CD4-positive, alpha-beta T cell (primary cell): ENCODE results near the gene OSBPL5. TPM values are rescaled to one million over a fixed set of nuclear protein-coding genes. Genes with fewer than 3 reads are reported as not detected.

ENCODE experiments used
- ATAC-seq: fragments of 200-7000 bp; cut with Tn5 transposase; one replicate; pipeline ENCODE4 v1.10.0; 2022; ENCODE audit warnings: mild to moderate bottlenecking; ENCODE audit not compliant: poor library complexity
- CTCF ChIA-PET: fragments of 350-600 bp; sonication (Branson Sonifier 250); formaldehyde crosslinking; loops from one replicate; lab custom pipeline; 2021; ENCODE audit warnings: antibody characterized with exemption, inconsistent platforms; lab: Charles Lee
- POLR2A ChIA-PET: fragments of 350-600 bp; sonication (Branson Sonifier 250); formaldehyde crosslinking; loops from one replicate; lab custom pipeline; 2021; ENCODE audit warnings: antibody characterized with exemption, inconsistent platforms; lab: Charles Lee
- DNase-seq, 14 experiments: peaks; one replicate each; pipeline ENCODE4 v3.0.0-alpha.2; 2013 to 2020; ENCODE audit warnings: mixed read lengths in 2 of 14
- H3K27ac ChIP-seq, 2 donors: one replicate each; pipeline versions ENCODE4 v1.5.1 to v1.7.0; 2013; ENCODE audit warnings: low read length in 2 of 2, low read depth in 1 of 2, mild to moderate bottlenecking in 1 of 2
- H3K27me3 ChIP-seq, 2 experiments: 1 replicate in 1 of 2; 2 replicates in 1 of 2; pipeline versions ENCODE4 v1.6.1 to v1.7.0; 2013; ENCODE audit warnings: low read length in 2 of 2, control low read depth in 1 of 2, mild to moderate bottlenecking in 1 of 2, moderate library complexity in 1 of 2; ENCODE audit not compliant: insufficient read depth in 2 of 2, control insufficient read depth in 1 of 2
- H3K36me3 ChIP-seq: one replicate; pipeline ENCODE4 v1.6.1; 2013; ENCODE audit warnings: low read length, control low read depth; ENCODE audit not compliant: insufficient read depth
- H3K4me1 ChIP-seq: one replicate; pipeline ENCODE4 v1.6.1; 2013; ENCODE audit warnings: low read length, control low read depth; ENCODE audit not compliant: insufficient read depth
- H3K4me3 ChIP-seq: one replicate; pipeline ENCODE4 v1.5.1; 2013; ENCODE audit warnings: mild to moderate bottlenecking, low read length, moderate library complexity
- H3K9me3 ChIP-seq, 2 experiments: 1 replicate in 1 of 2; 2 replicates in 1 of 2; pipeline versions ENCODE4 v1.6.1 to v1.7.0; 2013; ENCODE audit warnings: low read length in 2 of 2, mild to moderate bottlenecking in 2 of 2, control low read depth in 1 of 2, moderate library complexity in 1 of 2; ENCODE audit not compliant: control insufficient read depth in 1 of 2, insufficient read depth in 1 of 2
- H3K27ac Mint-ChIP-seq: one replicate; pipeline ENCODE4 v1.8.0; 2020; ENCODE audit warnings: mixed read lengths
- H3K27me3 Mint-ChIP-seq: one replicate; pipeline ENCODE4 v1.8.0; 2021; ENCODE audit warnings: mixed read lengths
- H3K36me3 Mint-ChIP-seq: one replicate; pipeline ENCODE4 v1.8.0; 2021; ENCODE audit warnings: low read depth, mixed read lengths
- H3K4me1 Mint-ChIP-seq: one replicate; pipeline ENCODE4 v1.8.0; 2021; ENCODE audit warnings: low read depth, mixed read lengths
- H3K4me3 Mint-ChIP-seq: one replicate; pipeline ENCODE4 v1.8.0; 2020; ENCODE audit warnings: mild to moderate bottlenecking, mixed read lengths
- H3K9me3 Mint-ChIP-seq: one replicate; pipeline ENCODE4 v1.8.0; 2020; ENCODE audit warnings: mixed read lengths
- intact Hi-C, 2 experiments: fragments of 100-400 bp; cut with DNase I in 1 of 2; cut with micrococcal nuclease in 1 of 2; formaldehyde crosslinking; loops; one replicate each; pipeline versions ENCODE4 v1.15.1 to v1.9.0; 2023 to 2025; cut with DNase I, micrococcal nuclease
- total RNA-seq, 174 experiments: library from RNA in 2 of 174; stranded (reverse) in 2 of 174; gene quantifications; one replicate each; pipeline ENCODE4 v1.2.3 and lab custom pipeline; 2021 to 2026
- TF ChIP-seq, protein P1 (sequence below): fragments of 200-600 bp; IDR thresholded peaks from one replicate; pipeline ENCODE4 v1.8.0; 2022; ENCODE audit warnings: antibody characterized with exemption, mild to moderate bottlenecking

Gene OSBPL5
- total RNA-seq, 2 experiments from 2014 or later: 6.7 to 9.1 TPM

DNA sequence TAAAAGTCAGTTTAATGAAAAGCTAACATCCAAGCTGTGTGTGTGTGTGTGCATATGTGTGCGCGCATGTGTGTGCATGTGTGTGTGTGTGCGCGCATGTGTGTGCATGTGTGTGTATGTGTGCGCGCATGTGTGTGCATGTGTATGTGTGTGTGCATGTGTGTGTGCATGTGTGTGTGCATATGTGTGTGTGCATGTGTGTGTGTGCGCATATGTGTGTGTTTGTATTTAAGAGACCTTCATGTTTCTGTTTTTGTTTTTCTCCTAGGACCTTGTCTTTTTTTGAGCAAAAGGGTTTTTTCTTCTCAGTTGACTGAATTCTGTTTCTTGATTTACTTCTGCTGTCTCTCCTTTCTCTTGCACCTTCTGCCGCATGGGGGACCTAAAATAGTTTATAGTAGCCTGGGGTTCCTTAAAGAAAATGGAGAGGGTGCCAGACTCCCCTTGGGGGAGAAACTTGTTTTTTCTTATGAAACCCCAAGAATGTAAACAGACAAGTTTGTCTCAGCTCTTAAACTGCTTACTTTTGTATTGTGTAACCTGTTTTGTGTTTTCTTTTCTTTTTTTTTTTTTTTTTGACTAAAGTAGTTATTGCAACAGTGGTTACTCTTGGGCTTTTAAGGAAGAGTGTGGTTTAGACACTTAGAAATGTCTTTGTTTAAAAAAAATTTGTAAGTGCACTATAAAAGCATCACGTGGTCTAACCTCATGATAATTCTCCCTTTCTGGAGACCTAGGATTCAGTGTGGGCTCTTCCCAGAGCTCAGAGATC, 53.0 kb downstream of the OSBPL5 start:
- H3K4me3 Mint-ChIP-seq: no peak overlapping the region

DNA sequence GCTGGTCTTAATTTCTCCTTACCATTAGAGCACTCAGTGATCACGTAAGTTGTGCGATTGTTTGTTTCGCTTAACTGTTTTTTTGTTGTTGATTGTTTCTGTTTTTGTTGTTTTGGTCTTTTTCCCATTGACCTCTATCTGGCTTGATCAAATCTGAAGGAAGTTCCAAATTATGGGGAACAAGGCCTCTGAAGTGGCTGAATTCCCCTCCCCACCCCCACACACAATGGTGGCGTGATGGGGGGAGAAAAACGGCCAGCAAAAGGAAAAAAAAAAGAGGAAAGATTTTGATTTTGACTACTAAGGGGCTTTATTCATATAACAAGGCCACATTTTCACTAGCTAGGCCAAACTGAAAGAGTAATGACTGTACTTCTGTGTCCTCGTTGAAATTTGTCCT, 53.6 kb downstream of the OSBPL5 start:
- Mint-ChIP-seq H3K27ac (no peak overlapping the region), H3K4me1 (no peaks in the 10 kb centered on the region), H3K4me3 (no peak overlapping the region), H3K9me3 (peaks cover 2% of the 10 kb centered on the region), H3K27me3 (no peaks in the 10 kb centered on the region), H3K36me3 (peaks cover 20% of the 10 kb centered on the region)
- Histone ChIP-seq H3K4me1 (no peaks in the 10 kb centered on the region), H3K36me3 (no peaks in the 10 kb centered on the region), H3K9me3 (peaks cover 0 to 7% of the 10 kb centered on the region in 2 experiments), H3K4me3 (no peak overlapping the region), H3K27me3 (no peaks in the 10 kb centered on the region), H3K27ac (no peak overlapping the region)
- no peak for ATAC-seq
- CTCF ChIA-PET: no interaction called here
- TF ChIP-seq, protein P1, sequence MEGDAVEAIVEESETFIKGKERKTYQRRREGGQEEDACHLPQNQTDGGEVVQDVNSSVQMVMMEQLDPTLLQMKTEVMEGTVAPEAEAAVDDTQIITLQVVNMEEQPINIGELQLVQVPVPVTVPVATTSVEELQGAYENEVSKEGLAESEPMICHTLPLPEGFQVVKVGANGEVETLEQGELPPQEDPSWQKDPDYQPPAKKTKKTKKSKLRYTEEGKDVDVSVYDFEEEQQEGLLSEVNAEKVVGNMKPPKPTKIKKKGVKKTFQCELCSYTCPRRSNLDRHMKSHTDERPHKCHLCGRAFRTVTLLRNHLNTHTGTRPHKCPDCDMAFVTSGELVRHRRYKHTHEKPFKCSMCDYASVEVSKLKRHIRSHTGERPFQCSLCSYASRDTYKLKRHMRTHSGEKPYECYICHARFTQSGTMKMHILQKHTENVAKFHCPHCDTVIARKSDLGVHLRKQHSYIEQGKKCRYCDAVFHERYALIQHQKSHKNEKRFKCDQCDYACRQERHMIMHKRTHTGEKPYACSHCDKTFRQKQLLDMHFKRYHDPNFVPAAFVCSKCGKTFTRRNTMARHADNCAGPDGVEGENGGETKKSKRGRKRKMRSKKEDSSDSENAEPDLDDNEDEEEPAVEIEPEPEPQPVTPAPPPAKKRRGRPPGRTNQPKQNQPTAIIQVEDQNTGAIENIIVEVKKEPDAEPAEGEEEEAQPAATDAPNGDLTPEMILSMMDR: no peak
- no peak for DNase-seq
- POLR2A ChIA-PET: no interaction called here
- intact Hi-C loops: loop anchor here (2.0 to 10.0 kb wide), 2 partner anchors 53 to 105 kb away; partner anchors contain the start of gene OSBPL5 (in 1 of the 2)

More for the DNA sequence above, 53.0 kb downstream of the OSBPL5 start:
- ATAC-seq: no peak
- no peak overlapping the region for H3K27ac ChIP-seq
- CTCF ChIA-PET: no interaction called here
- no peak overlapping the region for H3K27ac Mint-ChIP-seq
- TF ChIP-seq, protein P1: no peak
- H3K36me3 Mint-ChIP-seq: peaks cover 20% of the 10 kb centered on the region
- H3K9me3 Mint-ChIP-seq: peaks cover 2% of the 10 kb centered on the region
- no peaks in the 10 kb centered on the region for H3K27me3 Mint-ChIP-seq
- POLR2A ChIA-PET: no interaction called here
- H3K4me1 ChIP-seq: no peaks in the 10 kb centered on the region
- intact Hi-C loops: loop anchor here (2.0 to 10.0 kb wide), 2 partner anchors 53 to 105 kb away; partner anchors contain the start of gene OSBPL5 (in 1 of the 2)
- H3K27me3 ChIP-seq: no peaks in the 10 kb centered on the region
- no peaks in the 10 kb centered on the region for H3K36me3 ChIP-seq
- DNase-seq: peak in 1 of 14 experiments; percentile 45
- no peak overlapping the region for H3K4me3 ChIP-seq
- H3K9me3 ChIP-seq: peaks cover 0 to 7% of the 10 kb centered on the region in 2 experiments
- H3K4me1 Mint-ChIP-seq: no peaks in the 10 kb centered on the region

DNA sequence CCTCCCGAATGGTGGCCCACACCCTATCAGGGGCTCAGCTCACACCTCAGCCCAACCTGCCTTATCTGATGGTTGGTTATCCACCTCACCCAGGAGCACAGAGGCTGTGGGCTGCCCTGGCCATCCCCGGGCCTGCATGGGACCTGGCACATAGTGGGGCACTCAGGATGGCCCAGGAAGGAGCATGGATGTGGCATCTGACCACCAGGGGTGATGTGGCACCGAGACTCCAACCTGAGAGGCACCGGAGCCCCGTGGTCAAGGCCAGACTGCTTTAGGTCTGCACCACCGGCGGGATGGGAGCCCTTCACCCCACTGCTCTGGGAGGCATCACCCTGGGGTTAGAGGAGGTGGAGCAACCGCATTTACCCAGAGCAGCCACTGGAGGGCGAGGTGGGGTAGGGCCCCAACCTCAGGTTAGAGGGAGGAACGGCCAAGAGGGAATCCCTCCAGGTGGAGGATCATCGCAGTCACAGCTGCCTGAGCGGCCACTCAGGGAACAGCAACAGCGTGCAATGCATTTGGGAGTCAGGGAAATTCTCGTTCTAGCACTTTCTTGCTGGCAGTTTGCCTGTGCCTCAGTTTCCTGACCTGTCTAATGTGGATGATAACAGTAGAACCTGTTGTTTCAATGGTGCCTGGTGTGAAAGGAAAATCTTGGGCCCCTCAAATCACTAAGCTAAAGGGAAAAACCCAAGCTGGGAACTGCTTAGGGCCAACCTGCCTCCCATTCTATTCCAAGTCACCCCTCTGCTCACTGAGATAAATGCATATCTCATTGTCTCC, 55.0 kb downstream of the OSBPL5 start:
- H3K4me3 Mint-ChIP-seq: no peak overlapping the region
- ChIA-PET POLR2A (no interaction called here), CTCF (no interaction called here)
- H3K9me3 Mint-ChIP-seq: peaks cover 2% of the 10 kb centered on the region
- no peak overlapping the region for H3K4me3 ChIP-seq
- DNase-seq (peak in 7 of 14 experiments; percentile 10 to 59 (median 46)), ATAC-seq (peak; percentile 81)
- H3K4me1 ChIP-seq: no peaks in the 10 kb centered on the region
- H3K27ac Mint-ChIP-seq: no peak overlapping the region
- peaks cover 0 to 7% of the 10 kb centered on the region in 2 experiments for H3K9me3 ChIP-seq
- no peaks in the 10 kb centered on the region for H3K27me3 ChIP-seq
- TF ChIP-seq, protein P1: peak; percentile 51
- no peaks in the 10 kb centered on the region for H3K27me3 Mint-ChIP-seq
- peaks cover 13% of the 10 kb centered on the region for H3K36me3 Mint-ChIP-seq
- no peaks in the 10 kb centered on the region for H3K4me1 Mint-ChIP-seq
- H3K36me3 ChIP-seq: no peaks in the 10 kb centered on the region
- intact Hi-C loops: loop anchor here (2.0 to 10.0 kb wide), 3 partner anchors 55 to 295 kb away; partner anchors contain the start of gene OSBPL5 (in 1 of the 2)
- no peak overlapping the region for H3K27ac ChIP-seq
